Stimulated activated CD4-positive, alpha-beta T cell treated with anti-CD3 and anti-CD28 coated beads, Interleukin-1b, Interleukin-23, amount 100 ng/mL, for 48 hours (primary cell): ENCODE results near the gene FBXL15.

ENCODE experiments used
- DNase-seq: peaks from one replicate; pipeline ENCODE4 v3.0.0-alpha.2; 2020

Gene FBXL15

DNA sequence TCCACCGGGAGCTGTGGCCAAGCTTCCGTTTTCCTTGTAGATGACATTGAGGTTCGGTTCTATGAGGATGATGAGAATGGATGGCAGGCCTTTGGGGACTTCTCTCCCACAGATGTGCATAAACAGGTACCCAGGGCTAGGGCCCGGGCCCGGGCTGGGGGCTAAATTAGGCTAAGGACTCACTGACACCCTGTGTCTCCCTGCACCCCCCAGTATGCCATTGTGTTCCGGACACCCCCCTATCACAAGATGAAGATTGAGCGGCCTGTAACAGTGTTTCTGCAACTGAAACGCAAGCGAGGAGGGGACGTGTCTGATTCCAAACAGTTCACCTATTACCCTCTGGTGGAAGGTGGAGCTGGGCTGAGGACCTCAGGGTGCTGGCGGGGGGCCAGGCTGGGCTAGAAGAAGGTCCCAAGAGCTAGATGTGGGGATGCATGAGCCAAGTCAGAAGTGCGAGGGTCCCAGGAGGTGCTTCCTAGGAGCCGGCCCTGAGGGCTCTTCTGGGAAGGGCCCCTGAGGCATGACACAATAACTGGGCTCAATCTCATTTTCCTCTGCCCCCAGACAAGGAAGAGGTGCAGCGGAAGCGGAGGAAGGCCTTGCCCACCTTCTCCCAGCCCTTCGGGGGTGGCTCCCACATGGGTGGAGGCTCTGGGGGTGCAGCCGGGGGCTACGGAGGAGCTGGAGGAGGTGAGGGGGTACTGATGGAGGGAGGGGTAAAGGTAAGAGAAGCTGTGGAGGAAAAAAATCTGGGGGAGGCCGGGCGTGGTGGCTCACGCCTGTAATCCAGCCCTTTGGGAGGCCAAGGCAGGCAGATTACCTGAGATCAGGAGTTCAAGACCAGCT lies 22.2 kb upstream of the FBXL15 start:
- no peak for DNase-seq

DNA sequence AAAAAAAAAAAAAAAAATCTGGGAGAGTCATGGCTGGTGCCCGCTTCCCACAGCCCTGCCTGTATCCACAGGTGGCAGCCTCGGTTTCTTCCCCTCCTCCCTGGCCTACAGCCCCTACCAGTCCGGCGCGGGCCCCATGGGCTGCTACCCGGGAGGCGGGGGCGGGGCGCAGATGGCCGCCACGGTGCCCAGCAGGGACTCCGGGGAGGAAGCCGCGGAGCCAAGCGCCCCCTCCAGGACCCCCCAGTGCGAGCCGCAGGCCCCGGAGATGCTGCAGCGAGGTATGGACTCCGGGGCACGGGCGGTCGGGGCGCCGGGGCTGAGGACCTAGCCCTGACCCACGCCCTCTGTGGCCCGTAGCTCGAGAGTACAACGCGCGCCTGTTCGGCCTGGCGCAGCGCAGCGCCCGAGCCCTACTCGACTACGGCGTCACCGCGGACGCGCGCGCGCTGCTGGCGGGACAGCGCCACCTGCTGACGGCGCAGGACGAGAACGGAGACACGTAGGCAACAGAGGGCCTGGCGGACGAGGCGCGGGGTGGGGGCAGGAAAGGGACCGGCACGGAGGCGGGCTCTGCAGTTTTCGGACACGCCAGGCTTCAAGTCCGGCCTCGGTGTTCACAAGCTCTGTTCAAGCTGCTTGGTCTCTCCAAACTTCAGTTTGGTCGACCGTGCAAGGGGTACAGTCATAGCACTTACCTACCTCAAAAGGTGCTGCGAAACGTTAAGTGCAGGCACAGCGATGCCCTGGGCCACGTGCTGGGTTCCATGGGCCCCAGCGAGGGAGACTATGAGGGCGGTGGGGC lies 21.2 kb upstream of the FBXL15 start:
- DNase-seq, result peak; percentile 87

DNA sequence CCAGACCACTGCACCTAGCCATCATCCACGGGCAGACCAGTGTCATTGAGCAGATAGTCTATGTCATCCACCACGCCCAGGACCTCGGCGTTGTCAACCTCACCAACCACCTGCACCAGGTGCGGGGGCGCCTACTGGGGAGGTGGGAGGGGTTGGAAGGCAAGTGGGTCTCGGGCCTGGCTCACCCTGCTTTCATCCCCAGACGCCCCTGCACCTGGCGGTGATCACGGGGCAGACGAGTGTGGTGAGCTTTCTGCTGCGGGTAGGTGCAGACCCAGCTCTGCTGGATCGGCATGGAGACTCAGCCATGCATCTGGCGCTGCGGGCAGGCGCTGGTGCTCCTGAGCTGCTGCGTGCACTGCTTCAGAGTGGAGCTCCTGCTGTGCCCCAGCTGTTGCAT lies 20.6 kb upstream of the FBXL15 start:
- DNase-seq, result no peak

DNA sequence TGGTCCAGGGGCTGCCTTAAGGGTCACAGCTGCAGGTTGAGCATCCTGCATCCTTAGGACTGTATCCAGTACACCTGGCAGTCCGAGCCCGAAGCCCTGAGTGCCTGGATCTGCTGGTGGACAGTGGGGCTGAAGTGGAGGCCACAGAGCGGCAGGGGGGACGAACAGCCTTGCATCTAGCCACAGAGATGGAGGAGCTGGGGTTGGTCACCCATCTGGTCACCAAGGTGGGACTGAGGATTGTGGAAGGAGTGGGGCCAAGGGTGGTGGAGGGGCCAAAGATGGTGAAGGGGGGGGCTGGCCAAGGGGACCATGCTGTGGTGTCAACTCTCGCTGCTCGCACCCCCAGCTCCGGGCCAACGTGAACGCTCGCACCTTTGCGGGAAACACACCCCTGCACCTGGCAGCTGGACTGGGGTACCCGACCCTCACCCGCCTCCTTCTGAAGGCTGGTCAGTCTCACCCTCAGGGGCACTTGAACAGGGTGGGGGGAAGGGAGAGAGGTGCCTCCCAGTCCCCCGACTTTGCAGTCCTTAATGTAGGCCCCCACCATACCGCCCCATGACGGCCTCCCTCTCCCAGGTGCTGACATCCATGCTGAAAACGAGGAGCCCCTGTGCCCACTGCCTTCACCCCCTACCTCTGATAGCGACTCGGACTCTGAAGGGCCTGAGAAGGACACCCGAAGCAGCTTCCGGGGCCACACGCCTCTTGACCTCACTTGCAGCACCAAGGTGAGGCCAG lies 19.9 kb upstream of the FBXL15 start:
- DNase-seq, result no peak

DNA sequence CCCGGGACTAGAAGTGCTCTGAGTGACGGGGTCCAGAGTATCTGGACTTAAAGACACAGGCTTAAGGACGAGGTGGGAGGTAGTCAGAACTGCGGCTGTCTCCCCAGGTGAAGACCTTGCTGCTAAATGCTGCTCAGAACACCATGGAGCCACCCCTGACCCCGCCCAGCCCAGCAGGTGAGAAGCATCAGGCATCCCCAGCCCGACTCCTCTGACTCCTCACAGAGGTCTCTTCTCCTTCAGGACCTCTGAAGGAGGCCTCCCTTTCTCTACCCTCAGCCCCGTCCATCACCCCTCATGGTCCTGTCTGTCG lies 19.3 kb upstream of the FBXL15 start:
- no peak for DNase-seq

DNA sequence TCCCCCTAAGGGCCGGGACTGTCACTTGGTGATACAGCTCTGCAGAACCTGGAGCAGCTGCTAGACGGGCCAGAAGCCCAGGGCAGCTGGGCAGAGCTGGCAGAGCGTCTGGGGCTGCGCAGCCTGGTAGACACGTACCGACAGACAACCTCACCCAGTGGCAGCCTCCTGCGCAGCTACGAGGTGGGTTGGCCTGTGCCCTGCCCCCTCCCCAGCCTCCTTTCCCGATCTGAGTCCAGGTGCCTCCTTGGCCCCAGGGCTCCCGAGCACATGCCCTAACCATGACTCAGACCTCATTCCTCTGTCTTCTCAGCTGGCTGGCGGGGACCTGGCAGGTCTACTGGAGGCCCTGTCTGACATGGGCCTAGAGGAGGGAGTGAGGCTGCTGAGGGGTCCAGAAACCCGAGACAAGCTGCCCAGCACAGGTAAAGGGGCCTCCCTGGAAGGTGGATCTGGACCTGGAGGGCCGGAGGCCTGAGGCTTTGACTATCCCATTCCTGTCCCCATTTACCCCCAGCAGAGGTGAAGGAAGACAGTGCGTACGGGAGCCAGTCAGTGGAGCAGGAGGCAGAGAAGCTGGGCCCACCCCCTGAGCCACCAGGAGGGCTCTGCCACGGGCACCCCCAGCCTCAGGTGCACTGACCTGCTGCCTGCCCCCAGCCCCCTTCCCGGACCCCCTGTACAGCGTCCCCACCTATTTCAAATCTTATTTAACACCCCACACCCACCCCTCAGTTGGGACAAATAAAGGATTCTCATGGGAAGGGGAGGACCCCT lies 18.7 kb upstream of the FBXL15 start:
- no peak for DNase-seq

DNA sequence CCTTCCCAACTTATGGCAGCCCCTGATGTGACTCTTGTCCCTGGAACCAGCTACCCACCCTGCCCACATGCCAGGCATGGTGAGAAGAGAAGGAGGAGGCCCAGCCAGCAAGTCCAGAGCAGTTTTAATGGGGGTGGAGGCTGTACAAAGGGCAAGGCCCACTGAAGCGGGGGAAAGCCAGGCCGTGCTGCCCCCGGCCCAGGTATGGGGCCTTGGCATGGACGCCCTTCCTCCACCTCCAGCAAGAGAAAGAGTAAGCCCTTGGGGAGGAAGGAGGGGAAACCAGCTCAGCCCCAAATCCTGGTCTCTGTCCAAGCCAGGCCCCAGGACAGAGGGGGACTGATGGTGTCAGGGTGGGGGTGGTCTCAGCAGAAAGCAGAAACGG lies 18.1 kb upstream of the FBXL15 start:
- DNase-seq, result no peak

DNA sequence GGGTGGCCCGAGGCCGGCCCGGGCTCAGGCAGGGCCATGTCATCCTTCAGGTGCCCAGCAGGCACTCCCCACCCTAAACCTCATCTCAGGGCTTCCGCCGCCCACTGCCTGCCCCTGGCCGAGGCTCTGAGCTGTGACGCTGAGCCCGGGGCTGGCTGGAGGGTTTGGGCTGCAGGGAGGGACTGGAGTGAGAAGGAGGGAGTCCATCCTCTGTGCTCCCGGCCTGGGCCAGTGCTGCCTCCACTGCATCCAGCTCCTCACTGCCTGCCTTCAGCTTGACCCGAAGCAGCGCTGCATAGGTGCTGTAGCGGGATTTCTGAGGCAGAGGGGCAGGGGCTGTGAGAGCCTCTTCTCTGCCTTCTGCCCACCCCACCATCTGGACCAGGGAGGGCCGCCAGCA lies 17.5 kb upstream of the FBXL15 start:
- no peak for DNase-seq

DNA sequence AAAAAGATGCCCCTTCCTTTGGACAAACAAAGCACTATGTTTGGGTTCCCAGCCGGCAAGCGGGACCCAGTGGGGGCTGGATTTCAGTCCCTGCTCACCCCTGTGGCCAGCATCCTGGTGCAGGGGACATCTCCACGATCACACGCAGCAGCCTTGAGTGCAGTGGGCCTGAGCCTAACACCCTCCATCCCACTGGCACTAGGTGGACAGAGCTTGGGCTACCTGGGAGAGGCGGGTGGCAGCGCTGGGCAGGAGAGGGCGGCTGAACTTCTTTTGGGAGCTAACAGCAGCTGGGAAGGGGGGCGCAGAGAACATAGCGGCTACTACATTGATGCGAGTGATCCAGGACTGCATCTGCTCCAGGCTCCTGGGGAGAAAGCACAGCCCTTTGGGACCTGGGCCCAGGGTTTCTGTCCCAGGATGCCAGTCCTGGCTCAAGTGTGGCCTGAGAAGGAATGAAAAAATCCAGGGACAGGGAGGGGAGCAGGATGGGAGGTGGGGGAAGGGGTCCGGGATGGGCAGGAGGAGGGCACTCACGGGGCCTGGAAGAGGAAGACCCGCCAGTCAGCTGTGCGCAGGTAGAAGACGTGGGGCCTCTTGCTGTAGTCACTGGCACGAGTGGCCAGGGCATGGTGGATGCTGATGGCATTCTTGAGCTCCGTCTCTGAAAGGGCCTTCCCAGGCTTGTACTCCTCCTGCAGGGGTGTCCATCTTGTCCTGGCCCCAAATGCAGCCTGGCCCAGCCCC lies 16.1 kb upstream of the FBXL15 start:
- no peak for DNase-seq

DNA sequence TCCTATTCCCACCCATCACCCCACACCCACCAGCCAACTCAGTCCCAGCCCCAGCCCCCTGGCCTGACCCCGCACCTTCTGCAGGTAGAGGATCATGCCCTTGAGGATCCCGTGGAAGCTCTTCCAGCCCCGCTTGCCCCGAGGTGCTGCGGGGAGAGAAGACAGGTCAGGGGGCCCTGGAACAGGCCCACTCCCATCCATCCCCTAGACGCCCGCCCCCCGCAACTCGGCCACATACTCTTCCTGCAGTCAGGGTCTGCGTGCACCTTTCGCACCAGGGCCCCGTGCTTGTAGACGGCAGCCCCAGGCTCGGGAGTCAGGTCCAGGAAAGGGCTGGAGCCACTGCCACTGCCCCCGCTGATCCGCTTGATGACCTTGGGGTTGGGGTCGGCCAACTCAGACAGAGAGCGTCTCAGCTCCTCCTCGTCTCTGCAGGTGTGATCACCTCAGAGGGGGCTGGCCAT lies 15.5 kb upstream of the FBXL15 start:
- no peak for DNase-seq

DNA sequence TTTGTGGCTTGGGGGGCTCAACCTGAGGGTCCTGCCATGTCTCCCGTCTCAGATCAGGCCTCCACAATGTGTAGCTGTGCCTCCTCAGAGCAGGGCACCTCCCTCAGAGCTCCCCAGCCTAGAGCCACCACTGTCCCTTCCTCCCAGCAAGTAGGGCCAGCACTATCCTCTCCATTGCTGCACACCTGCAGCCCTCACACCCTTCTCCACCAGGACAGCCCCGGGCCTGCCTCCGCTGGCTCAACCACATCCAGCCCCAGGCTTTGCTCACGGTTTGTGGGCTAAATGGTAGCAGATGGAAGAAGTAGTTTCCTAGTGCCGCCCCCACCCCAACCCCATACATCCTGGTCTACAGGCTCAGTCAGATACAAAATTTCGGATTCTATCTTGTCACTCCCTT lies 15.0 kb upstream of the FBXL15 start:
- DNase-seq, result no peak

DNA sequence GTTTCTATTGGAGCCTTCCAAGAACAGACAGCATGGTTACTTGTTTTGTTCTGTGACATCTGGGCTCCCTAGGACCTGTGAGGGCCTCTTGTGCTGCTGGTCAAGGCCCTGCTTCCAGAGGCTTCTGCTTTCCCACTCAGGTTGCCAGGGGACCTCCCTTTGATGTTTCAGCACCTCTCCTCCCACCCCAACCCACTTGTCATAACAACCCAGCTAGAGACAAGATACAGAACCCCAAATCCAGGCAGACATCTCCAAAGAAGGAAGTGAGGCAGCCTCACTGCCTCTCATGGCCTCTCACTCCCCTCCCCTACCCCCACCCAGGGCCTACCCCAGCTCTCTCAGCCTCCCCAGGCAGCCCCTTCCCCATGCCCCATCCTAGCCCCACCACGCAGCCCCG lies 13.8 kb upstream of the FBXL15 start:
- DNase-seq, result no peak

DNA sequence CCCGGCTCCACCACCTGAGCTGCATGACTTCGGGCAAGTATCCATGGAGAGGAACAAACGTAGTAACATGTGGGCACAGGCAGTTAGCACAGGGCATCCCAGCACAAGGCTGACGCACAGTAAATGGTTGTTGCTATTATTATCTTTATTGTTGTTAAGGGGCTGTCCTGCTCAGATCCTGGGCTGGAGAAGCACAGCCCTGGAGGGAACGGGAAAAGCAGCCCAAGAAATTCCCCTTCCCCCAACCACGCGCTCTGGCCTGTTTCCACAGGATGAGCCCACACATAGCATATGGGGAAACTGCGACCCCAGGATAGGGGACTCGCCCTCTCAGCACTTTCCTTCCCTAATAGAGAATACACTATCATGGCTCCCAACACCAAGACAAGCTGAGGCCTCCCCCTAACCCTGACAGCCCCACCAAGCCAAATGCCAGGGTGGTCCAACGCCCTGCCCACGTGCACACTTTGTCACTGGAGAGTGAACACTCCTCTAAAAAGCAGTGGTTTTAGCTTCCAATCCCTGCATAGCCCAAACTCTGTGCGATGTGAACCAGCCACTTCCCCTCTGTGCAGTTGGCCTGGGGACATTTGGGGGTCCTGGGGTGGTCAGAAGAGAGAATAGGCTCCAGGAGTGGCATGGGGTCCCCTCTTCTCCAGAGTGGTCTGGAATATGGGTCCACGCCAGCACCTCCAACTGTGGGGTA lies 13.1 kb upstream of the FBXL15 start:
- DNase-seq, result no peak

DNA sequence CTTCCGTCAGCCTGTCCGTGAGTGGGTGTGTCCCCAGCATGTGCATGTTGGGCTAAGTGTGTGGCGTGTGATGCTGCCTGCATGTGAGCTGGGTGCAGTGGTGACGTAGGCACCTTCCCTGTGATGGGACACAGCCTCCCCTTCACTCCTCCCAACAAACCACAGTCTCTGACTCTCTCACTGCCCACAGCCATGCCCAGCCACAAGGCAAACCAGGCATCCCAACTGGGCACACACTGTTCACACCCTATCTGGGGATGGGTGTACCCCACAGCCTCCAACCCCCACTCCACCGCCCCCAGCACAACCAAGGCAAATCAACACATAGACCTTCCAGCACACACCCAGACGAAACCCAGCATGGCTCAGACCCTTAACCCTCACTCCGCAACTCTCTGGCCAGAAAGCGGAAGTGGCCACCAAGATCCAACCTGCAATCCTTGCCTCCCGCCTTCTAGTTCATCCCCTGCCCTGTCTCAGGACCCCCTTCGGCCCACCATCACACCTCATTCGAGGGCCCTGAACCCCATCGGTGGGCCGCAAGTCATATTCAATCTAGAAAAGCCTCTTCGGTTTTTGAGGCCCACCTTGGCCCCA lies 12.4 kb upstream of the FBXL15 start:
- DNase-seq, result peak; percentile 37

DNA sequence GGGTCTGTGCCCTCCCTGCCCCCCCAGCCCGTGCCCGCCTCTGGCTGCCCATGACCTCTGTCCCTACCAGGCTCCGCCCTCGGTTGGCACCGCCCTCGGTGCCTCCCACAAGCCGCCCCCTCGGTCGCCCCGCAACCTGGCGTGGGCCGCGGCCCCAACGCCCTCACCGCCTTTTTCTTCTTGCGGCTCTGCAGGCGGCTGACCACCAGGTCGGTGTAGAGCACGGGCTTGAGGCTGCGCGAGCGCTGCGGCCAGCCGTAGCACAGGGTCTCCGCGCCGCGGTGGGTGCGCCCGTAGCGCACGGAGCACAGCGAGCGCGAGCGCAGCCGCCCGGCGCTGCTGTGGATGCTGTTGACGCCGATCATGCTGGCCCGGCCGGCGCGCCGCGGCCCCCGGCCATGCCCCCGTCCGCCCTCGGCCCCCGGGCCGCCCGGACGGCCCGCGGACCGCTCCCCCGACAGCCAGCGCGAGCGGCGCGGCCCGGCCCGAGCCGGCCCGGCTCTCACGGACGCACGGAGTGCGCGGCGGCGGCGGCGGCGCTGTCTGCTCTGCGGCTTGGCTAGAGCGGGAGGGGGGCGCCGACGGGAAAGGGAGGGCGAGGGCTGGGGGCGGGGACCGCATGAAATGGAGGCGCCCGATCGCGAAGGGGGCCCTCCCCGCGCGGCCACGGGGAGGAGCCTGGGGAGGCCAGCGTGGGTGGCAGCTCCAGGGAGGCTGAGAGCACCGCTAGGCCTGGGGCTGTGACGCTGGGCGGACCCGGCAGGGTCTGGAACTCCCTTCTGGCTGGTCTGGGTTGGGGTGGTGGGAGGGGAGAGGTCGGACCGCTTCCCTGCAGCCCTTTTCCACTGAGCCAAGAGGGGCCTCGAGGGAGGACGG lies 11.7 kb upstream of the FBXL15 start:
- peak; percentile 81 for DNase-seq

DNA sequence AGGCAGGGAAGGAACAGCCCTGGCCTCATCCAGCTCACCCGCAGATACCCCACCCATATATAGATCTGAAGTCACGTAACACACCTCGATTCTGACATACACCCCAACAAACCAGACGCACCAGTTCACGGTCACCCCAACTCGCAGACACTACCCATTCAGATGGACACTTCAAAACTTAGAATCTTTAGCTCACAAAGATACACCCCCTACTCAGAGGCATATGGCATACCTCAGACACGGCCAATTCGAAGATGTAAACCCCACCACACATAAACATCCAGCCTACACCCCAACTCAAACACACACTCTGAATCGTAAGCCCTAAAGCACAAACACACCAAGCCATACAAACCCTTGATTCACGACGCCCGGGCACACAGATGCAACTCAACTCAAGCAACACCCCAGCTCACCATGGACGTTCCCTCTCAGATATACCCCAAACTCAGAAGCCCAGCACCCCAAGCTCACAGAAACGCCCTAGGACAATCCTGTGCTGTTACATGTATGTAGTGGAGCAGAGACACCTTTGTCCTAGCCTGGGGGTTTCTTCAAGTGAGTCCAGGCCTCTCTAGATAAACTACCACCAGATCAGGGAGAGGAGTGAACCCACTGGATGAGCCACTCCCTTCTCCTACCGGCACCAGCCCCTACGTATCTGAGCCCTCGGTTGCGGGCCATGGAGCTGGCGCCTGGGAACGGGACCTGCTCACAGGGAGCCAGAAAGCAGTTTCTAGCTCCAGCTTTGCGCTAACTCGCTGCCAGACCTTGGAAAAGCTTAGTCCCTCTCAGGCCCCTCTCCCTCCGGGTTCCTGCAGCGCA lies 10.8 kb upstream of the FBXL15 start:
- DNase-seq, result no peak

DNA sequence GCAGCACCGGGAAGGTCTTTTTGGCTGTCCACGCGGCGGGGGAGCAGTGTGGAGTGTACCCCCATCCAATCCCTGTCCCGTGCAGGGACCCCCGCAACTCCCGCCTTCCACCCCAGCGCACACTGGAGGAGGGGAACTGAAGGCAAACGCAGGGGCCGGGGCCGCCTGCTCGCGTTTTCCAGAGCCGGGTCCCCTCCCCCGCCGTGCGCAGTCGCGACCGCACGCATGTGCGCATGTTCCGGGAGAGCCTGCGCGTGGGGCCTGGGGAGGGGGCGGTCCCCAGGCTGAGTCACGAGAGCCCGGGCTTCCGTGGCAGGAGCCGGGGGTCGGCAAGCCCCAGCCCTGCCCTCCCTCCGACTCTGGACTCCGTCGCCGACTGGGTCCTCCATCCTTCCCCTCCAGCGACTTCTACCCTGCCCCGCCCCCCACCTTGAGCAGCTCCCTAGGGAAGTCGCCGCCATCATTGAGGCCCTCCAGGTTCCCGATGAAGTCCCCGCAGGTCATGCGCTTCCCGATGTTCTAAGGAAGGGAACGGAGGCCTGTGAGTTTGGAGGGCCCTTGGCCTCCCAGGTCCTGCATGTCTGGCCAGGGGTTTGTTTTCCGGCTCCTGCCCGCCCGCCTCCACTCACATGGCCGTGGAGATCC lies 10.1 kb upstream of the FBXL15 start:
- peak; percentile 67 for DNase-seq
